SJCRH30 (cell line): ENCODE results near the gene SMYD3. TPM values are rescaled to one million over a fixed set of nuclear protein-coding genes. Genes with fewer than 3 reads are reported as not detected.

Source experiments
- DNase-seq, 2 experiments: peaks; one replicate each; pipeline ENCODE4 v3.0.0-alpha.2; 2015 to 2020
- H3K27ac ChIP-seq: fragments of 250-450 bp; sonication (Bioruptor Pico); 2 replicates; pipeline ENCODE4 v1.5.1; 2020; ENCODE audit warnings: mild to moderate bottlenecking, moderate library complexity
- H3K27me3 ChIP-seq: fragments of 250-450 bp; sonication (Bioruptor Pico); 2 replicates; pipeline ENCODE4 v1.5.1; 2020; ENCODE audit warnings: mild to moderate bottlenecking, moderate library complexity
- H3K36me3 ChIP-seq: fragments of 250-450 bp; sonication (Bioruptor Pico); 2 replicates; pipeline ENCODE4 v1.5.1; 2020; ENCODE audit warnings: mild to moderate bottlenecking, moderate library complexity
- H3K4me1 ChIP-seq: fragments of 250-450 bp; sonication (Bioruptor Pico); 2 replicates; pipeline ENCODE4 v1.5.1; 2020; ENCODE audit warnings: mild to moderate bottlenecking, moderate library complexity
- H3K4me3 ChIP-seq: fragments of 250-450 bp; sonication (Bioruptor Pico); 2 replicates; pipeline ENCODE4 v1.5.1; 2020; ENCODE audit warnings: mild to moderate bottlenecking, moderate library complexity
- H3K9me3 ChIP-seq: fragments of 250-450 bp; sonication (Bioruptor Pico); replicated peaks from 2 replicates; pipeline ENCODE4 v1.5.1; 2020; ENCODE audit warnings: mild to moderate bottlenecking, moderate library complexity
- total RNA-seq: library from RNA; depleted of rRNA; stranded (reverse); fragments of >200 nt; shearing (Covaris generic); gene quantifications from 2 replicates; pipeline ENCODE4 v1.2.3, GENCODE V29; 2014

Gene SMYD3
- total RNA-seq, 1 experiment from 2014 or later, result 18.1 TPM

DNA sequence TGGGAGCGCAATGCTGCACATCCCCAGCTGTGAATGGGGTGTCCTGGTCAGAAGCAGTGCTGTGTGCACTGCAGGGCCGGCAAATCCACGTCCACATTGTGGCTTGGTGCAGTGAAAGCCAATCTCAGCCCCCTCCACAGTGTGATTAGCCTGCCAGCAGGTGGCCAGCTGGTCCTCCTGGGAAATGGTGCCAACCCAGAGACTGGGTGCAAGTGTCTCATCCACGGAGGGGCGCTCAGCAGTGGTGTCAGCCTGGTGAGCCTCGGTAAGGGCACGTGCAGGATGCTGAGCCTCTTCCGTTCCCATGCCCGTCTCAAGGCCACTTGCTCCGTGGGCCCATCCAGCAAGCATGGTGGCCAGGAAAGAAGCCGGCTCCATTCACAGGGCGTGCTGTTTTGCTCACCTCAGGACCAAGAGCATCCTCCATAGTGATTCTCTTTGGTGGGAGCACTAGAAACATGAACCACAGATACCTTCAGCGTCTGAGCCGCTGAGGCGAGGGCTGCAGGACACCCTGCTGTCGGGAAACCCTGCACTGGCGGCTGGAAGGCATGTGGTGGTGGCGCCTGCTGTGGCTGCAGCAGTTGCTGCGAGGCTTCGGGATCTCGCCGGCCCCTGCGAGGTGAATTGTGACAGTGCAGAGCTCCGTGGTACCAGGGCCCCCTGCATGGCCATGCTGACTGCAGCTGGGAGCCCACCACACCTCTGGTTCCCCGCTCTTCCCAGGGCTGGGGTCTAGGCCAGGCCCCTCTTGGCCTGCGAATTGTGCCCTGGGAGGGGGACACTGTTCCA lies 2.0 kb upstream of the SMYD3 start:
- Histone ChIP-seq H3K4me1 (no peaks in the 10 kb centered on the region), H3K27me3 (no peaks in the 10 kb centered on the region), H3K27ac (no peak overlapping the region), H3K9me3 (no peaks in the 10 kb centered on the region), H3K36me3 (no peaks in the 10 kb centered on the region), H3K4me3 (no peak overlapping the region)
- no peak for DNase-seq

GRCh38 chr1:246506367-246506673 lies 759 bp downstream of the SMYD3 start:
- no peak for DNase-seq
- H3K4me1 ChIP-seq, result no peaks in the 10 kb centered on the region

DNA sequence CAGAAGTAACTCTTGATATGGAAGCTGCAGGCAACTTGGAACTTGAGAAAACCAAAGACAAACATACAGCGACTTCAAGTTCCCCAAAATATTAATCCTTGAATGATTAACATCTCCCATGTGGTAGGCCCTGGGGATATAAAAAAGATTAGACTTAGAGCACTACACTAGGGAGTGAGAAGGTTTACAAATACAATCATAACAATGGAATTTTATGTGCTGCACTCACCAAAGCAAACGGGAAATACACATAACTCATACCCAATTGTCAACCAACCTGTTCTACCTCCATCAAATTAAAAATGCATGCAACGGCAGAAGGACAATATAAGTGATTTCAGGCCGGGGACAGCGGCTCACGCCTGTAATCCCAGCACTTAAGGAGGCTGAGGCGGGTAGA lies 3.7 kb downstream of the SMYD3 start:
- Histone ChIP-seq H3K36me3 (no peaks in the 10 kb centered on the region), H3K4me1 (no peaks in the 10 kb centered on the region), H3K9me3 (no peaks in the 10 kb centered on the region), H3K27me3 (no peaks in the 10 kb centered on the region), H3K27ac (no peak overlapping the region), H3K4me3 (no peak overlapping the region)
- DNase-seq, result no peak

More at GRCh38 chr1:246506367-246506673, 759 bp downstream of the SMYD3 start:
- no peaks in the 10 kb centered on the region for H3K36me3 ChIP-seq
- H3K4me3 ChIP-seq, result peak overlapping the region; percentile 81
- no peaks in the 10 kb centered on the region for H3K9me3 ChIP-seq
- no peaks in the 10 kb centered on the region for H3K27me3 ChIP-seq
- H3K27ac ChIP-seq, result no peak overlapping the region

DNA sequence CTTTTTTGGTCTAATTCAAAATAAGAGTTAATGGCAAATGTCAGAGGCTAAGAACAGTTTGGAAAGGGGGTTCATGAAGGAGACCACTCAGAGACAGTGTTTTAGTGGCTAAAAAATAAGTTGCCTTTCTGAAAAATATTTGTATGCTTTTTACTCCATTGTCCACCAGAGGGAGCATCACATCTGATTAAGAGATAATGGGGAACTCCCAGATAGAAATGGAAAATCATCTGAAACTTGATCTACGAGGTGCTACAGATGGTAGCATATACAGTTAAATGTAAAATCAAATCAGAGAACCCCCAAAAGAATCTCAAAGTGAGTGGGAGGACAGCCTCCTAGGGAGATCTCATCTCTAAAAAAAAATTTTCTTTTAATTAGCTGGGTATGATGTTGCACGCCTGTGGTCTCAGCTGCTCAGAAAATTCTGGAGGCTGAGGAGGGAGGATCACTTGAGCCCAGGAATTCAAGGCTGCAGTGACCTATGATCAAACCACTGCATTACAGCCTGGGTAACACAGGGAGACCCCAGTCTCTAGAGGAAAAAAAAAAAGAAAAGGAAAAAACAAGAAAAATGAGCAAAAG lies 9.7 kb downstream of the SMYD3 start:
- no peaks in the 10 kb centered on the region for H3K36me3 ChIP-seq
- no peaks in the 10 kb centered on the region for H3K4me1 ChIP-seq
- H3K27ac ChIP-seq, result no peak overlapping the region
- DNase-seq, result peak in 1 of 2 experiments; percentile 80
- no peaks in the 10 kb centered on the region for H3K9me3 ChIP-seq
- H3K4me3 ChIP-seq, result no peak overlapping the region
- no peaks in the 10 kb centered on the region for H3K27me3 ChIP-seq

- Histone ChIP-seq H3K27me3 (no peaks in the 10 kb centered on the region), H3K36me3 (no peaks in the 10 kb centered on the region), H3K4me1 (no peaks in the 10 kb centered on the region), H3K4me3 (no peak overlapping the region), H3K9me3 (no peaks in the 10 kb centered on the region), H3K27ac (no peak overlapping the region)
- peak; percentile 60 to 76 for DNase-seq
These were observed 14.4 kb downstream of the SMYD3 start for GRCh38 chr1:246492611-246493245.

- no peak overlapping the region for H3K4me3 ChIP-seq
- H3K36me3 ChIP-seq, result no peaks in the 10 kb centered on the region
- no peak for DNase-seq
- no peak overlapping the region for H3K27ac ChIP-seq
- no peaks in the 10 kb centered on the region for H3K27me3 ChIP-seq
- no peaks in the 10 kb centered on the region for H3K4me1 ChIP-seq
- H3K9me3 ChIP-seq, result no peaks in the 10 kb centered on the region
These were observed 15.5 kb downstream of the SMYD3 start for GRCh38 chr1:246491551-246492053.

DNA sequence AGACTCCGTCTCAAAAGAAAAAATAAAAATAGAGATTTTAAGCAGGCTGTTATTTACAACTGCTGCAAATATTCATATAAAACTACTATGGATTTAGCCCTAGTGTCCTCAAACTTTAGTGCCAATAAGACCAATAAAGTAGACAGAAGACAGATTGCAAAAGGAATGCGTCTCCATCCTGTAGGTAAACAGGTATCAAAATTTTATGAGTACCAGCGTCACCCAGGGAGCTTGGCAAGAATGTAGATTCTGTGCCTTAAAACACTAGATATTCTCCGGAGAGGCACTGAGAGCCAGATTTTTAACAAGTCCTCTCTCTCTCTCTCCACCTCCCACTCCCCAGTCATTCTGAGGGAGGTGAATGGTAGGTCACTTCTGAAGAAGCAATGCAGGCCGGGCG lies 18.4 kb downstream of the SMYD3 start:
- H3K4me3 ChIP-seq, result no peak overlapping the region
- H3K36me3 ChIP-seq, result no peaks in the 10 kb centered on the region
- no peaks in the 10 kb centered on the region for H3K4me1 ChIP-seq
- no peaks in the 10 kb centered on the region for H3K27me3 ChIP-seq
- H3K27ac ChIP-seq, result no peak overlapping the region
- H3K9me3 ChIP-seq, result no peaks in the 10 kb centered on the region
- no peak for DNase-seq

DNA sequence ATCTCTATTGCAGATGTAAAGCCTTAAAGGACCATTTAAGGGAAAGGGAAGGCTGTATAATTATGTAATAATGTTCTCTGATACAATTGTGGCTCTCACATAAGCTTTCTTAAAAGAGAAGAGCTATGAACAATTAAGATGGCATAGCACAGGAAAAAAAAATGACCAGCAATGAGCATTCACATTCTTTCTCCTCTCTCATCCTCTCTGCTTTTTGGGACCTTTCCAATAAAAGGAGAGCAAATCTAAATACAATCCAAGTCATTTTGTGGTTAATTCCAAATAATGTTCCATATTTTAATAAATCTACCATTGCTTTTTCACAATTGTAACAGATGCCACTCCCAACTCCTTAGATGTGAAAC lies 23.5 kb downstream of the SMYD3 start:
- Histone ChIP-seq H3K9me3 (no peaks in the 10 kb centered on the region), H3K4me3 (no peak overlapping the region), H3K27me3 (no peaks in the 10 kb centered on the region), H3K4me1 (peaks cover 4% of the 10 kb centered on the region; the same call in 1 of the 2 replicates), H3K36me3 (no peaks in the 10 kb centered on the region), H3K27ac (no peak overlapping the region)
- no peak for DNase-seq

GRCh38 chr1:246482805-246483568 lies 24.1 kb downstream of the SMYD3 start:
- peak in 1 of 2 experiments; percentile 32 for DNase-seq
- no peak overlapping the region for H3K4me3 ChIP-seq

DNA sequence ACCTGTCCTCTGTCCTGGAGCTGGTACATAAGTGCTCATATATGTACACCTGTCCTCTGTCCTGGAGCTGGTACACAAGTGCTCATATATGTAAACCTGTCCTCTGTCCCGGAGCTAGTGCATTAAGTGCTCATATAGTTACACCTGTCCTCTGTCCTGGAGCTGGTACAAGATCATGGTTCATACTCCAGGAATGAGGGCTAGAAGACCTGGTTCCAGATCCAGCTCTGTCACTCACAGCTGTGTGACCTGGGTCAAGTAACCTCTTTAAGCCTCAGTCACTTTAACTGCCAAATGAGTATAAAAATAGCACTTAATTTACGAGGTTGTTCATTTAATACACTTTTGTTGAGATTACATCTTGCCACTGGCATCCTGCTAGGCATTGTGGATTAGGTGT lies 28.0 kb downstream of the SMYD3 start:
- no peak overlapping the region for H3K27ac ChIP-seq
- H3K4me1 ChIP-seq, result peaks cover 4% of the 10 kb centered on the region; the same call in 1 of the 2 replicates
- no peaks in the 10 kb centered on the region for H3K9me3 ChIP-seq
- no peaks in the 10 kb centered on the region for H3K36me3 ChIP-seq
- DNase-seq, result no peak
- no peaks in the 10 kb centered on the region for H3K27me3 ChIP-seq
- H3K4me3 ChIP-seq, result no peak overlapping the region

More at GRCh38 chr1:246482805-246483568, 24.1 kb downstream of the SMYD3 start:
- Histone ChIP-seq H3K9me3 (no peaks in the 10 kb centered on the region), H3K4me1 (peaks cover 4% of the 10 kb centered on the region; the same call in 1 of the 2 replicates), H3K27me3 (no peaks in the 10 kb centered on the region), H3K36me3 (no peaks in the 10 kb centered on the region), H3K27ac (no peak overlapping the region)

GRCh38 chr1:246477634-246478033 lies 29.4 kb downstream of the SMYD3 start:
- Histone ChIP-seq H3K4me1 (no peaks in the 10 kb centered on the region; the same call in 1 of the 2 replicates), H3K27me3 (no peaks in the 10 kb centered on the region)
- no peak for DNase-seq

DNA sequence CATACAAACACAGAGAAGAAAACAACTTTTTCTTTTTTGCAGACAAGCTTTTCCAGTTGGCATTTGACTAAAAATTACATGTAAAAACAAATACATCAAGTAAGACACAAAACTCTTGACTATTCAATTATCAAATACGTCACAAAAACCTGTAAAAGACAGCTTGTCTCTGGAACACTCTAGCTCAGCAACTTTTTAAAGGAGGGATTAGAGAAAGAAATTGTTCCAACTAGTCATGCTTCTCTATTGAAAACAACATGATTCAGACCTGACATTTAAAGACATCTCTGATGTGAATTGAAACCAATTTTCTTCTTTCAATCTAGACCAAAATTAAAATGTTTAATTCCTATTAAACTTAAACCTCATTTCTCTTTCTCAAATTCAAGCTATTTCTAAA lies 30.3 kb downstream of the SMYD3 start:
- Histone ChIP-seq H3K4me1 (no peaks in the 10 kb centered on the region), H3K9me3 (no peaks in the 10 kb centered on the region), H3K27me3 (no peaks in the 10 kb centered on the region), H3K27ac (no peak overlapping the region), H3K36me3 (no peaks in the 10 kb centered on the region), H3K4me3 (no peak overlapping the region)
- no peak for DNase-seq

More at GRCh38 chr1:246477634-246478033, 29.4 kb downstream of the SMYD3 start:
- Histone ChIP-seq H3K27ac (no peak overlapping the region), H3K9me3 (no peaks in the 10 kb centered on the region), H3K4me3 (no peak overlapping the region), H3K36me3 (no peaks in the 10 kb centered on the region)

DNA sequence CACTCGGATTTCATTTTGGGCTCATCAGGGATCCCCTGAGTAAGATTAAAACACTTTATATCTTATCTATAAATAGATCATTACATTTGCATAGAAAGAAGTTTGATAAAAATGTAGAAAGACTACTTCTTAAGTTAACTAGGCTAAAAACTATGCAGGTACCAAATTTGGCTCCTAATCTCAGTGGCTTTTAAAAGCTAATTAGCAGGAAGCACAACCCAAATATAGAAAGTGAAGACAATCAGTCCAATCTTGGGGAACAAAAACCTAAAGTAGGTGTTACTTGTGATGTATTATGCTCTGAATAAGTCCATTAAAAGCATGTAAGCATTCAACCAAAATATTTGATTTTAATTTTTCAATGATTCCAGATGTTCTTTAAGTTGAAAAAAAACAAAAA lies 35.4 kb downstream of the SMYD3 start:
- Histone ChIP-seq H3K4me3 (no peak overlapping the region), H3K36me3 (no peaks in the 10 kb centered on the region), H3K27me3 (no peaks in the 10 kb centered on the region), H3K9me3 (no peaks in the 10 kb centered on the region), H3K27ac (no peak overlapping the region), H3K4me1 (no peaks in the 10 kb centered on the region)
- no peak for DNase-seq

- Histone ChIP-seq H3K4me3 (no peak overlapping the region), H3K27me3 (no peaks in the 10 kb centered on the region), H3K9me3 (no peaks in the 10 kb centered on the region), H3K36me3 (no peaks in the 10 kb centered on the region), H3K4me1 (no peaks in the 10 kb centered on the region), H3K27ac (no peak overlapping the region)
- DNase-seq, result no peak
These were observed 36.5 kb downstream of the SMYD3 start for GRCh38 chr1:246470585-246470984.

GRCh38 chr1:246462986-246463385 lies 44.1 kb downstream of the SMYD3 start:
- H3K27ac ChIP-seq, result no peak overlapping the region
- no peak overlapping the region for H3K4me3 ChIP-seq
- no peaks in the 10 kb centered on the region for H3K4me1 ChIP-seq
- H3K36me3 ChIP-seq, result no peaks in the 10 kb centered on the region
- H3K27me3 ChIP-seq, result no peaks in the 10 kb centered on the region
- DNase-seq, result no peak
- H3K9me3 ChIP-seq, result no peaks in the 10 kb centered on the region
